Smooth muscle cell of the brain vasculature (primary cell): ENCODE measurements around the gene RAI1.

Source experiments
- DNase-seq: peaks from one replicate; pipeline ENCODE4 v3.0.0-alpha.2; 2012; ENCODE audit warnings: low read depth, low spot score

The RAI1 gene

GRCh38 chr17:17767154-17767869 lies 86.1 kb downstream of the RAI1 start:
- no peak for DNase-seq

- no peak for DNase-seq
Measured at GRCh38 chr17:17767887-17768418, 86.7 kb downstream of the RAI1 start.

GRCh38 chr17:17768424-17769088 lies 87.3 kb downstream of the RAI1 start:
- DNase-seq, result no peak

GRCh38 chr17:17769869-17770631 lies 88.8 kb downstream of the RAI1 start:
- no peak for DNase-seq

GRCh38 chr17:17770632-17771044 lies 89.4 kb downstream of the RAI1 start:
- DNase-seq, result no peak

- DNase-seq, result no peak
Measured at GRCh38 chr17:17771498-17772201, 90.4 kb downstream of the RAI1 start.

GRCh38 chr17:17772231-17772630 lies 91.0 kb downstream of the RAI1 start:
- DNase-seq, result no peak

GRCh38 chr17:17774009-17774881 lies 93.0 kb downstream of the RAI1 start:
- no peak for DNase-seq

- no peak for DNase-seq
Measured at GRCh38 chr17:17776889-17777288, 95.6 kb downstream of the RAI1 start.

- DNase-seq, result peak; percentile 82
Measured at GRCh38 chr17:17778308-17779014, 97.2 kb downstream of the RAI1 start.

GRCh38 chr17:17779015-17779611 lies 97.9 kb downstream of the RAI1 start:
- no peak for DNase-seq

GRCh38 chr17:17780922-17781590 lies 99.8 kb downstream of the RAI1 start:
- no peak for DNase-seq

GRCh38 chr17:17781591-17782496 lies 100.6 kb downstream of the RAI1 start:
- DNase-seq, result no peak

GRCh38 chr17:17782523-17783115 lies 101.4 kb downstream of the RAI1 start:
- DNase-seq, result no peak

GRCh38 chr17:17783116-17783824 lies 102.0 kb downstream of the RAI1 start:
- DNase-seq, result no peak

GRCh38 chr17:17783825-17784656 lies 102.8 kb downstream of the RAI1 start:
- DNase-seq, result no peak
